HFFc6 (cell line): ENCODE data around the gene FYN. TPM values are rescaled to one million over a fixed set of nuclear protein-coding genes. Genes with fewer than 3 reads are reported as not detected.

ENCODE experiments used
- DNase-seq: peaks from one replicate; pipeline ENCODE4 v3.0.0-alpha.2; 2018
- H3K27ac Mint-ChIP-seq: 2 replicates; pipeline ENCODE4 v1.8.0; 2020; ENCODE audit warnings: mild to moderate bottlenecking, mixed read lengths
- H3K27me3 Mint-ChIP-seq: 2 replicates; pipeline ENCODE4 v1.8.0; 2021; ENCODE audit warnings: mild to moderate bottlenecking, moderate library complexity, mixed read lengths; ENCODE audit not compliant: insufficient read depth
- H3K36me3 Mint-ChIP-seq: 2 replicates; pipeline ENCODE4 v1.8.0; 2021; ENCODE audit warnings: low read depth, mixed read lengths
- H3K4me1 Mint-ChIP-seq: 2 replicates; pipeline ENCODE4 v1.8.0; 2020; ENCODE audit warnings: low read depth, mixed read lengths
- H3K4me3 Mint-ChIP-seq: 2 replicates; pipeline ENCODE4 v1.8.0; 2020; ENCODE audit warnings: mild to moderate bottlenecking, moderate library complexity, mixed read lengths
- H3K9me3 Mint-ChIP-seq: 2 replicates; pipeline ENCODE4 v1.8.0; 2020; ENCODE audit warnings: mild to moderate bottlenecking, mixed read lengths
- total RNA-seq, 6 experiments: library from RNA; stranded (reverse); fragmentation: NEBNext Ultra II Directional; extraction: Animal tissue kit (Norgen Biotek cat#: 25700); gene quantifications; 2 replicates in 1 of 6; 3 replicates in 5 of 6; pipeline ENCODE4 v1.2.3, GENCODE V29; 2021
- TF ChIP-seq, protein P1 (sequence below): fragments of 200-600 bp; sonication (generic); IDR thresholded peaks from 2 replicates; pipeline ENCODE4 v1.5.0; 2021; ENCODE audit warnings: antibody characterized with exemption, mild to moderate bottlenecking

FYN gene
- total RNA-seq, 6 experiments from 2014 or later, result 41.5 to 59.9 (median 49.7) TPM

- peaks cover 4% of the 10 kb centered on the region for H3K27me3 Mint-ChIP-seq
- no peaks in the 10 kb centered on the region for H3K9me3 Mint-ChIP-seq
- H3K4me3 Mint-ChIP-seq, result no peak overlapping the region
- peaks cover 14% of the 10 kb centered on the region for H3K4me1 Mint-ChIP-seq
- DNase-seq, result no peak
- TF ChIP-seq, protein P1, sequence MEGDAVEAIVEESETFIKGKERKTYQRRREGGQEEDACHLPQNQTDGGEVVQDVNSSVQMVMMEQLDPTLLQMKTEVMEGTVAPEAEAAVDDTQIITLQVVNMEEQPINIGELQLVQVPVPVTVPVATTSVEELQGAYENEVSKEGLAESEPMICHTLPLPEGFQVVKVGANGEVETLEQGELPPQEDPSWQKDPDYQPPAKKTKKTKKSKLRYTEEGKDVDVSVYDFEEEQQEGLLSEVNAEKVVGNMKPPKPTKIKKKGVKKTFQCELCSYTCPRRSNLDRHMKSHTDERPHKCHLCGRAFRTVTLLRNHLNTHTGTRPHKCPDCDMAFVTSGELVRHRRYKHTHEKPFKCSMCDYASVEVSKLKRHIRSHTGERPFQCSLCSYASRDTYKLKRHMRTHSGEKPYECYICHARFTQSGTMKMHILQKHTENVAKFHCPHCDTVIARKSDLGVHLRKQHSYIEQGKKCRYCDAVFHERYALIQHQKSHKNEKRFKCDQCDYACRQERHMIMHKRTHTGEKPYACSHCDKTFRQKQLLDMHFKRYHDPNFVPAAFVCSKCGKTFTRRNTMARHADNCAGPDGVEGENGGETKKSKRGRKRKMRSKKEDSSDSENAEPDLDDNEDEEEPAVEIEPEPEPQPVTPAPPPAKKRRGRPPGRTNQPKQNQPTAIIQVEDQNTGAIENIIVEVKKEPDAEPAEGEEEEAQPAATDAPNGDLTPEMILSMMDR, result no peak
- H3K36me3 Mint-ChIP-seq, result peaks cover 39% of the 10 kb centered on the region
- no peak overlapping the region for H3K27ac Mint-ChIP-seq
Measured at GRCh38 chr6:111689419-111689818, 183.8 kb downstream of the FYN start.

DNA sequence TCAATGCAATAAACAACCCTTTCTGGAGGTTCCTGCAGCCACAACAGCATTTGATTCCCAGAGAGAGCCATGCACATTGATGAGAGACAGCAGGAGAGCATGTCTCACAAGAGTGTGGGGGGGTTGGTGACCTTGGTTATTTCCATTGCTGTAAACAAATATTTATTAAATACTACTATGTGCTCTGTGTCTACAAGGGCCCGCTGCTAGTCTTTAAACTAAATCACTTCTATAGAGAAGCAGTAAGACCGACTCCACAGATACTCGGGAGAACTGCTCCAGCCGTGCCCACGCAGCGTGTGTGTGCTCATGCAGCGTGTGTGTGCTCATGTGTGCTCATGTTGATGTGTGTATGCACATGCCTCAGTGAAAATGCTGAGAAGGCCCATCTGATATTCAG is 184.9 kb downstream of the FYN start:
- no peak overlapping the region for H3K27ac Mint-ChIP-seq
- TF ChIP-seq, protein P1, result no peak
- H3K27me3 Mint-ChIP-seq, result peaks cover 4% of the 10 kb centered on the region
- peaks cover 40% of the 10 kb centered on the region for H3K36me3 Mint-ChIP-seq
- H3K4me1 Mint-ChIP-seq, result peaks cover 24% of the 10 kb centered on the region
- H3K9me3 Mint-ChIP-seq, result no peaks in the 10 kb centered on the region
- no peak overlapping the region for H3K4me3 Mint-ChIP-seq
- no peak for DNase-seq

- Mint-ChIP-seq H3K4me1 (peaks cover 31% of the 10 kb centered on the region), H3K4me3 (no peak overlapping the region), H3K27ac (no peak overlapping the region), H3K9me3 (no peaks in the 10 kb centered on the region), H3K36me3 (peaks cover 34% of the 10 kb centered on the region), H3K27me3 (peaks cover 2% of the 10 kb centered on the region; the same call in 1 of the 2 replicates)
- DNase-seq, result no peak
- TF ChIP-seq, protein P1, result no peak
Measured at GRCh38 chr6:111687652-111688051, 185.6 kb downstream of the FYN start.

GRCh38 chr6:111686932-111687266 is 186.4 kb downstream of the FYN start:
- H3K27me3 Mint-ChIP-seq, result peaks cover 2% of the 10 kb centered on the region; the same call in 1 of the 2 replicates
- no peaks in the 10 kb centered on the region for H3K9me3 Mint-ChIP-seq
- no peak for DNase-seq
- H3K36me3 Mint-ChIP-seq, result peaks cover 41% of the 10 kb centered on the region
- H3K27ac Mint-ChIP-seq, result no peak overlapping the region
- H3K4me1 Mint-ChIP-seq, result peaks cover 29% of the 10 kb centered on the region
- no peak overlapping the region for H3K4me3 Mint-ChIP-seq
- TF ChIP-seq, protein P1, result no peak

- Mint-ChIP-seq H3K27me3 (peaks cover 2% of the 10 kb centered on the region; the same call in 1 of the 2 replicates), H3K36me3 (peaks cover 45% of the 10 kb centered on the region), H3K4me1 (peaks cover 24% of the 10 kb centered on the region), H3K9me3 (no peaks in the 10 kb centered on the region), H3K27ac (no peak overlapping the region), H3K4me3 (no peak overlapping the region)
- no peak for DNase-seq
- TF ChIP-seq, protein P1, result no peak
Measured at GRCh38 chr6:111686249-111686931, 186.9 kb downstream of the FYN start.
